ENCODE data around the gene SMIM36.
"Not testable (repeated sequence)": the region's sequence is repeated elsewhere in the genome, so short reads cannot be mapped to it uniquely, and the experiment has no call there.

The SMIM36 gene

DNA sequence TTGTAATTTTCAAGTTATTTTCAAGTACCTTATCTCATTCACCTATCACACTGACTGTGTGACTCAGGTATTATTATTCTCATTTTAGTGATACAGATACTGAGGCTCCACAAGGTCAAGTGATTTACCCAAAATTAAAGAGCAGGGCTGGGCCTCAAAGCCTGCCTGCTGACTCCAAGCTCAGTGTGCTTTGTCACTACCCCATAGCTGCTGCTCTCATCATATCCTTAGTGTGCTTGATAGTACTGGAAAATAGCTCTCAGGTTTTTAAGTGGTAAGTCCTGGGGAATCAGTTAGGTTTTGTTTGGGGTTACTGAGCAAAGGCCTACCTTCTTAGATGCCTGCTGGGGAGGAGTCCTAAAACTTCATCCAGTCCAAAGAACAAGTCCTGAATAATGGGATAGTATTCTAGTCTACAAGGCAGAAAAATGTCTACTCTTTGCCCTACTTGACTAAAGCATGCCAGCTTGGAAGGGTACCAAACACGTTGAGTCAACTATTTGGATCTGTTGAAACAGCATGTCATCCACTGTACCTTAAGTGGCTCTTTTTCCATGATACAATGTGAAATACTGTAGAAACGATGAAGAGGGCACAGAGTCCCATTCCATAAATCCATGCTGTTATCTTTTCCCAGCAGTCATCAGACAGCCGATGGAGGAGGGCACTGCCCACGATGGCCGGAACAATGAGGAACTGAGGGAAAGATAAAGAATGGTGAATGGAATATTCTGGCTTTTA, 100.4 kb downstream of the SMIM36 start:
- no peak for DNase-seq

DNA sequence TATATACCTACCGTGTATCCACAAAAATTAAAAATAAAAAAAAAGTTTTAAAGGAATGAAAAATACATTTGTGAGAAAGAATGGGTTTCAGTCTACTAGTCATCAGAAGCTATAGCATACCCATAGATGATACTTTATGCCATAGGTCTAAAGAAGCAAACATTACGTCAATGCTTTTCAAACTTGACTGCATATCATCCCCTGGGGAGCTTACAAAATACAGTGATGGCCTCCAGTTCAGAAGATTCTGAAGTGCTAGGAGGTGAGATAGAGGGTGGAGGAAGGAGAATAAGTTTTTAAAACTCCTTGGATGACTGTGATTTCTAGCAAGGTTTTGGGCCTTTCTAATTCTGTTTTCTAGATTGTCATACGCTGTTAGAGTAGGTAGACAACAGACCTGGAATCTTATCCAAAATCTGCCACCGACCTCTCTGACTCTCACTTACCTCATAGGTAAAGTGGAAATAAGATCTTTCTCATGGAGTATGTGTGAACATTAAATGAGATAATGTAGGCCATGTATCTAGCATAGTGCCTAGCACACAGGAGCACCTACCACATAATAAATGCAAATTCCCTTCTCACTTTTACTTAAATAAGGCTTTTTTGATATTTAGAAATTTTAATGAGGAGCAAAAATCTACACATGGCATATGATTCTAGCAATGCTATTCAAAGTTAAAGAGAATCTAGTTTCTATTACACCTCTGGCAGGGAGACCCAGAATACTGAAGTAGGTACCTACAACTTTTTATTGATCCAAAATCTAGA, 102.0 kb downstream of the SMIM36 start:
- DNase-seq: no peak

DNA sequence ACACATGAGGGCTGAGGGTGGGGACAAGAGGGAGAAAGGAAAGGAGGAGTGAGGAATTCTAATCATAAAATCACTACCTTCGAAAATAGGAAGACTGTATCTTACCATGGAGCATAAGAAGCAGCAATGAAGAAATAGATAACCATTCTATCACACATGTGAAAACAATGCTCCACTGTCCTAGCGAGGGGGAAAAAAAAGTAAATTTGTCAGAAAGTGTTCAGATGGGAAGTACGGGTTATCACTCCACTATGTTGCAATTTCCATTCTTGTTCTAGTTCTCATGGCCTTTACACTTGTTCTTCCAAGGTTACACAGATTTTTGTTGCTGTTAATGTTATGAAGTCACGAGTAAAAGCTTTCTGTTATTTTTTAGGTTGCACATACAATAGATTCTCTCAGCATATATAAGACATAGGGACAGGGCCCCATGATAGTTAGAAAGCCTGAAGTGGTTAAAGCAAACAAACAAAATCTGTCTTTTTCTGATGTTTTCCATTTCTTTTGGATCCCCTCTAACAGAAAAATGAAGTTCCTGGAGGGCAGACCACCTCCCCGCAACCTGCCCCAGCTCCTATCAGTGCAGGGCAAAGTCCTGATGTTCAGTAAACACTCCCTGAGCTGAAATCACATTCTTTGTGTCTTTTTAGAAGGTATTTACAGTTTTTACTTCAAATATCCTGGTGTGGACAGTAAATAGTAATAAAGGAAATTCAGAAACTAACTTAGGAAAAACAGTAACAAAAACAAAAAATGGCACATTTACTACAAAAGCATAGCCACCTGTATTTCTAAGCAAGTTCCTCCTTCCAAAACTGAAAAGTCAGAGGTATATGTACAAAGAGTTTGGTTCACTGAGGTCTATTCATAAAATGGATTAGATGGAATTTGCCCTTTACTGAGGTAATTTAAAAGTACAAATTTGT, 103.3 kb downstream of the SMIM36 start:
- no peak for DNase-seq

DNA sequence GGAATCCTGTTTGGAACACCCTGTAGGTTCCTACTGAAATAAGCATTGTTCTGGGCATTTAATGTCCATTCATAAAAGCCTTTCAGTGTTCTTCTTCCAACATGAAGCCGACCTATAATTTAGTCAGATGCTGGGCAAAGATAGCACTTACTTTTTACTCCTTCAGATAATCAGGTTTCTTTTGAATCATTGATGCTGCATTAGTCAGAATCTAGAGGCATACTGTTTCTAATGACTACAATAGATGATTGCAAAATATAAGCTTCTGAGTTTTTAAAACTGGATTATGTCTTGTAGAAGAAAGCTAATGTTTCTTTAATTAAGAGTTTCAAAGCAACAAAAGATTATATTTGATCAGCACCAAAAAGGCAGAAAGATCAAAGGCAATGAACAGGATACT, 105.7 kb downstream of the SMIM36 start:
- DNase-seq: no peak

DNA sequence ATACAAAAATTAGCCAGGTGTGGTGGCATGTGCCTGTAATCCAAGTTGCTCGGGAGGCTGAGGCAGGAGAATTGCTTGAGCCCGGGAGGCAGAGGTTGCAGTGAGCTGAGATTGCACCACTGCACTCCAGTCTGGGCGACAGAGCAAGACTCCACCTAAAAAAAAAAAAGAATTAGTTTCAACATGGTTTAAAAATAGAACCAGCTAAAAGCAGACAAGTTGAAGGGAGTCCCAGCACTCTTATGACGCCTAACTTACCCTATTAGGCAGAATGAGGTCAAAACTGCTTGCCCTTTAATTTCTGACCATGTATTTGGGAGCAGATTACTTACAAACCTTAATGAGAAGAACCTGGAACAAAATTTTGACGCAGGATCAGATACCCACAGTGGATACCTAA, 107.1 kb downstream of the SMIM36 start:
- DNase-seq: not testable (repeated sequence)

DNA sequence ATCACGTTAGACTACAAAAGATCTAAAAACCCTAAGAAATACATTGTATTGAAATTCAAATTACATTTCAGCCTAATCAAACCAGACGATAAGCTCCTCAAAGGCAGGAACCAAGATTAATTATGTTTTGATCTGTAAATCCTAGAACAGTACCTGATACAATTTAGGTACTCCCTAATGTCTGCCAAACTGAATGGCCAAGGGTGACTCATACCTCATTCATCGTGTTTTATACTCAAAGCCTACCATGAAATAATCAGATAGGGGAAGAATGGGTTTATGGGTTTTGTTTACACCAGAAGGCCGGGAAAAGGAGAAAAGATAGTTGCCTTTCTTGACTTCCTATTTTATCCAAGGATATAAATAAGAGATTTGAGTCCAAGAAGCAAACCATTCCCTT, 108.9 kb downstream of the SMIM36 start:
- DNase-seq: no peak

Data from hematopoietic multipotent progenitor cell treated with erythropoietin and hydrocortisone succinate and interleukin-3 and kit ligand, for 4 days (in vitro differentiated cells).